ENCODE measurements around the gene FARSB.

Gene FARSB

GRCh38 chr2:222656526-222657446 lies 894 bp upstream of the FARSB start:
- DNase-seq: no peak

- no peak for DNase-seq
Observed at GRCh38 chr2:222653280-222653679, 2.6 kb downstream of the FARSB start.

- DNase-seq: no peak
Observed at GRCh38 chr2:222652491-222653255, 3.2 kb downstream of the FARSB start.

- no peak for DNase-seq
Observed at GRCh38 chr2:222651718-222652418, 4.0 kb downstream of the FARSB start.

GRCh38 chr2:222649801-222650200 lies 6.1 kb downstream of the FARSB start:
- no peak for DNase-seq

GRCh38 chr2:222646008-222646407 lies 9.9 kb downstream of the FARSB start:
- DNase-seq: no peak

GRCh38 chr2:222643134-222643533 lies 12.8 kb downstream of the FARSB start:
- DNase-seq: no peak

GRCh38 chr2:222641336-222641735 lies 14.6 kb downstream of the FARSB start:
- DNase-seq: no peak

- DNase-seq: no peak
Observed at GRCh38 chr2:222637067-222637466, 18.8 kb downstream of the FARSB start.

GRCh38 chr2:222635295-222635694 lies 20.6 kb downstream of the FARSB start:
- no peak for DNase-seq

- DNase-seq: no peak
Observed at GRCh38 chr2:222627764-222628163, 28.1 kb downstream of the FARSB start.

GRCh38 chr2:222623756-222624309 lies 32.1 kb downstream of the FARSB start:
- no peak for DNase-seq

GRCh38 chr2:222622910-222623309 lies 33.0 kb downstream of the FARSB start:
- DNase-seq: no peak

- no peak for DNase-seq
Observed at GRCh38 chr2:222621893-222622292, 34.0 kb downstream of the FARSB start.

GRCh38 chr2:222615320-222615719 lies 40.6 kb downstream of the FARSB start:
- DNase-seq: no peak

- no peak for DNase-seq
Observed at GRCh38 chr2:222613715-222614331, 42.1 kb downstream of the FARSB start.

- DNase-seq: no peak
Observed at GRCh38 chr2:222611684-222612083, 44.2 kb downstream of the FARSB start.

- DNase-seq: no peak
Observed at GRCh38 chr2:222610746-222611145, 45.1 kb downstream of the FARSB start.

GRCh38 chr2:222609381-222609780 lies 46.5 kb downstream of the FARSB start:
- no peak for DNase-seq

GRCh38 chr2:222608081-222608480 lies 47.8 kb downstream of the FARSB start:
- DNase-seq: no peak

GRCh38 chr2:222606306-222606705 lies 49.6 kb downstream of the FARSB start:
- DNase-seq: no peak

GRCh38 chr2:222604749-222605515 lies 51.0 kb downstream of the FARSB start:
- DNase-seq: no peak
